Esophagus squamous epithelium (tissue), 5 donors: ENCODE data around the gene RBM11. TPM values are rescaled to one million over a fixed set of nuclear protein-coding genes. Genes with fewer than 3 reads are reported as not detected.
A peak's percentile ranks its signal among the peaks of the same experiment; 100 is the strongest.

Experiments used
- DNase-seq: peaks from one replicate; lab custom pipeline; 2025; lab: John Stamatoyannopoulos, UW
- H3K27ac ChIP-seq, 4 donors: fragments of 200-600 bp; sonication (generic); one replicate each; pipeline ENCODE4 v1.5.1; 2016 to 2019; ENCODE audit warnings: mild to moderate bottlenecking in 1 of 4
- H3K27me3 ChIP-seq, 4 donors: fragments of 200-600 bp; sonication (generic); 1 replicate in 3 of 4; 2 replicates in 1 of 4; pipeline versions ENCODE4 v1.5.1 to v1.6.0; 2017 to 2021; ENCODE audit warnings: antibody characterized with exemption in 1 of 4
- H3K36me3 ChIP-seq, 3 donors: fragments of 200-600 bp; sonication (generic); one replicate each; pipeline ENCODE4 v1.5.1; 2016 to 2019
- H3K4me1 ChIP-seq, 3 donors: fragments of 200-600 bp; sonication (generic); one replicate each; pipeline ENCODE4 v1.5.1; 2017 to 2019
- H3K4me3 ChIP-seq, 4 donors: fragments of 200-600 bp; sonication (generic); 1 replicate in 3 of 4; 2 replicates in 1 of 4; pipeline ENCODE4 v1.5.1; 2016 to 2019; ENCODE audit warnings: mild to moderate bottlenecking in 2 of 4, moderate library complexity in 1 of 4
- H3K9me3 ChIP-seq, 3 donors: fragments of 200-600 bp; sonication (generic); one replicate each; pipeline ENCODE4 v1.5.1; 2016 to 2019
- CTCF ChIP-seq, 6 experiments: fragments of 450-650 bp in 4 of 6; fragments of 200-600 bp in 2 of 6; sonication (generic) in 2 of 6; IDR thresholded peaks; one replicate each; pipeline ENCODE4 v1.5.1; 2016 to 2019; ENCODE audit warnings: antibody characterized with exemption in 6 of 6, mild to moderate bottlenecking in 4 of 6, moderate library complexity in 4 of 6
- POLR2A ChIP-seq, 4 donors: fragments of 450-650 bp; IDR thresholded peaks; one replicate each; pipeline ENCODE4 v1.6.1; 2017; ENCODE audit warnings: antibody characterized with exemption in 4 of 4, mild to moderate bottlenecking in 4 of 4, moderate library complexity in 3 of 4
- WGBS, 2 donors: methylation state at CpG; one replicate each; pipeline ENCODE4 v1.1.5; 2018; 5-methylcytosine and 5-hydroxymethylcytosine counted together
- intact Hi-C: fragments of 100-400 bp; cut with DNase I; formaldehyde crosslinking; loops from one replicate; pipeline ENCODE4 v1.15.0; 2022
- total RNA-seq, 4 donors: library from RNA; depleted of rRNA; stranded (reverse); fragments of >200 nt; gene quantifications; one replicate each; pipeline ENCODE4 v1.1.0, GENCODE V29; 2016
- donor health status: DM: yes; HTN: yes; CAD: no.

RBM11 gene
- total RNA-seq, 4 donors from 2014 or later = 0.40 to 3.8 (median 1.1) TPM

DNA sequence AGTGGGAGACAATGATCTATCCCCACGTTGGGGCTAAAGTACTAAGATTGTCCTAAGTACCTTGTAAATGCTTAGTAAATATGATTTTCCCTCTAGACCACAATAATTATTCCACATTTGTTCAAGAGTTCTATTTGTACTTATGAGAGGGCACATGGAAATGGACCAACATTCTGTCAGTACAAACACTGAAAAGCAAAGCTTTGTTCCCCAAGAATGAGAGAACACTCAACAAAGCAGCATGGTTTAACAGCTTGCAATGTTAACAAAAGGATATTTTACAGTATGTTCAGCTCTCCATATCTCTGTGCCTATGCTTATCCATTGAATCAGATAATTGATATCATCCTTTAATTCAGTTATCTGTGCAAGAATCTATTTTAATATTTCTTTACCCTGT lies 35.4 kb downstream of the RBM11 start:
- intact Hi-C loops = no loop called here
- TF ChIP-seq CTCF (IDR thresholded peaks at IDR 0.05) (no peak), POLR2A (IDR thresholded peaks at IDR 0.05) (no peak)
- Histone ChIP-seq H3K27ac (no peak overlapping the region), H3K4me3 (no peak overlapping the region), H3K27me3 (peaks cover 0 to 10% (median 0%) of the 10 kb centered on the region in 4 donors), H3K4me1 (peaks cover 0 to 6% (median 0%) of the 10 kb centered on the region in 3 donors), H3K36me3 (no peaks in the 10 kb centered on the region), H3K9me3 (no peaks in the 10 kb centered on the region)
- 13 to 14% methylated on average over 1 of the region's 1 CpG for WGBS, 2 donors
- DNase-seq = no peak

DNA sequence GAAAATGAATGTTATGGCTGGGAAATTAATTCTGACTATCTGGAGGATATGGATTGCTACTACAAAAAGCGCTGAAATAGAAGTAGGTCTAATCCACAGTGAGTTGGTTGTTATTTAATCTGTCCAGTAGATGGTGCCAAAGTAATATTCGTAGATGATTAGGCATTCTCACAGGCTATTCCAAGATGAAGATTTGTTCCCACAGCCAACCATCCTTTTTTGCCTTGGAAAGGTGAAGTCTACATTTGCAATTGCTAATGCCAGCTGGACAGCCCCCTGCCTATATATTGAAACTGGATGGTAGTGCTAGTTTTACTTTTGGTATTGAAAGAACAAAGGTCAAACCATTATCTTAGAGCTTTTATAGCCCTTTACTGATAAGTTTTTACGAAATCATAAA lies 43.8 kb downstream of the RBM11 start:
- H3K27ac ChIP-seq = no peak overlapping the region
- TF ChIP-seq CTCF (IDR thresholded peaks at IDR 0.05) = peak; percentile 30 to 61 (median 51)
- TF ChIP-seq POLR2A (IDR thresholded peaks at IDR 0.05) = no peak
- DNase-seq = no peak
- H3K9me3 ChIP-seq = no peaks in the 10 kb centered on the region
- 32 to 36% methylated on average over 3 of the region's 3 CpGs for WGBS, 2 donors
- intact Hi-C loops = no loop called here
- H3K27me3 ChIP-seq = peaks cover 0 to 6% (median 0%) of the 10 kb centered on the region in 4 donors
- H3K4me3 ChIP-seq = no peak overlapping the region
- no peaks in the 10 kb centered on the region for H3K4me1 ChIP-seq
- H3K36me3 ChIP-seq = no peaks in the 10 kb centered on the region

DNA sequence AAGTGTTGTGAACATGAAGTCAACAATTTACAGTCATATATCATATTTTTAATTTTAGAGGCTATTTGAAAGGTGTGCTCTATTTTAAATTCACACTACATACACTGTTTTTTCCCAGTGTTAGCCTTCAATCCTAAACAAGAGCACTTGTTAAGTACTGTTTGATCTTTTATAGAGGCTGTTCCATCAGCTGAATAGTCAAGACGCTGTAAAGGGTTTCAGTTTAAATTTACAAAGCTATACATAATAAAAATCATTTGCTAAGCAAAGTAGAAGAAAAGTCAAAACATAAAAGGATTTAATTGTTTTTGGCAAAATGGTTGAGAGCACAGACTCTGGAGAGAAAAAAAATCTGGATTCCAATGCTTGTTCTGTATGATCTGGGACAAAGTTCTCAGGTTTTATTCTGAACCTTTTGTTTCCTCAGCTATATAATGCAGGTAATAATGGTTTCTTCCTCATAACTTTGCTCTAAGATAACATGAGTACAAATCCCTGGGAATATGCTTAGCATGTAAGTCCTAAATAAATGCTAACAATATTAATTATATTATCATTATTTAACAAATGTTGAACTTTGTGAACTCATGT lies 44.3 kb downstream of the RBM11 start:
- DNase-seq = no peak
- Histone ChIP-seq H3K4me1 (no peaks in the 10 kb centered on the region), H3K27me3 (peaks cover 0 to 6% (median 0%) of the 10 kb centered on the region in 4 donors), H3K4me3 (no peak overlapping the region), H3K36me3 (no peaks in the 10 kb centered on the region), H3K27ac (no peak overlapping the region), H3K9me3 (no peaks in the 10 kb centered on the region)
- TF ChIP-seq CTCF (IDR thresholded peaks at IDR 0.05) = no peak
- TF ChIP-seq POLR2A (IDR thresholded peaks at IDR 0.05) = no peak
- intact Hi-C loops = no loop called here
- 30 to 38% methylated on average over 1 of the region's 1 CpG for WGBS, 2 donors

DNA sequence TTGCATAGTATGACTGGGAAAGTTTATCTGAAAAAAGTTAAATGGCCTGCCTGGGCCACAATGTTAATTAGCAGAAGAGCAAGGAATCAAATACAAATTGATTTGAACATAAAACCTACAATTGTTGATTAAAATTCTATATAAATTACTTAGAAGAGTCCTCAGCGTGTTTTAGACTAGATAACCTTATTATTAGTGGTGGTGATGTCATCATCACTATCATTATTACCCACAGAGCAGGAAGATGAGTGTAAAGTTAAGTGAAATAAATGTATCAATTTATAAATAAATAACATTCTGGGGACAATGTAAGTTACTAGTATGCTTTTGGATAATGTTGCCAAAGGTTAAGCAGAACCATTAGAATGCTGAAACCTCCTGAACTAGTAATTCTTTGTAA lies 46.1 kb downstream of the RBM11 start:
- Histone ChIP-seq H3K4me1 (no peaks in the 10 kb centered on the region), H3K36me3 (no peaks in the 10 kb centered on the region), H3K27me3 (peaks cover 0 to 6% (median 0%) of the 10 kb centered on the region in 4 donors), H3K27ac (no peak overlapping the region), H3K9me3 (no peaks in the 10 kb centered on the region), H3K4me3 (no peak overlapping the region)
- TF ChIP-seq CTCF (IDR thresholded peaks at IDR 0.05) (no peak), POLR2A (IDR thresholded peaks at IDR 0.05) (no peak)
- no peak for DNase-seq
- intact Hi-C loops = no loop called here
- 0 to 19% methylated on average over 1 of the region's 1 CpG for WGBS, 2 donors

DNA sequence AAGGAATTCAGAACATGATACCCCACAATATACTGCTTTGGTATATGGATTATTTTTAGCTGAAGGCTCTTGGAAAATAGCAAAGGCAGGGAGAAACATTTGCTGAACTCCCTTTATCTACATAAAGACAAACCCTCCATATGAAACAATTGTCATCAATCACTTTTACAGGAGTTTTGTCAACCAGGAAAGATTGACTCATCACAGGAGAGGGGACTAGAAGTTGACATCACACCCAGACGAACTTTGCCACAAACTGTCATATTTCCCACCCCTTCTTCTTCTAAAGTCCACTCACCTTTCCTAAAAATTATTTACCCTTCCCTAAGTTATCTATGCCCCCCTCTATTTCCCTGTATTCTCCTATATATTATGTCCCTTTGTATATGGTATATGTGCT lies 47.9 kb downstream of the RBM11 start:
- Histone ChIP-seq H3K4me1 (no peaks in the 10 kb centered on the region), H3K27ac (no peak overlapping the region), H3K4me3 (no peak overlapping the region), H3K9me3 (no peaks in the 10 kb centered on the region), H3K27me3 (no peaks in the 10 kb centered on the region), H3K36me3 (no peaks in the 10 kb centered on the region)
- no peak for DNase-seq
- WGBS, 2 donors = 21 to 33% methylated on average over 1 of the region's 1 CpG
- TF ChIP-seq CTCF (IDR thresholded peaks at IDR 0.05) = no peak
- no peak for TF ChIP-seq POLR2A (IDR thresholded peaks at IDR 0.05)
- intact Hi-C loops = no loop called here
